Smooth muscle cell (in vitro differentiated cells): ENCODE measurements around the gene GORAB. TPM values are rescaled to one million over a fixed set of nuclear protein-coding genes. Genes with fewer than 3 reads are reported as not detected.

Source experiments
- DNase-seq: peaks from one replicate; lab custom pipeline; 2025; ENCODE audit not compliant: unreplicated experiment; lab: John Stamatoyannopoulos, UW
- H2AFZ ChIP-seq: fragments of 200-600 bp; sonication (generic); 2 replicates; pipeline ENCODE4 v1.6.0; 2016; ENCODE audit warnings: antibody characterized with exemption, low read depth, mild to moderate bottlenecking
- H3F3A ChIP-seq: fragments of 200-600 bp; sonication (generic); 2 replicates; pipeline ENCODE4 v1.6.0; 2017; ENCODE audit warnings: antibody characterized with exemption, low read depth
- H3K27ac ChIP-seq: fragments of 200-600 bp; sonication (generic); 2 replicates; pipeline ENCODE4 v1.5.1; 2016; ENCODE audit warnings: low read depth, mild to moderate bottlenecking
- H3K27me3 ChIP-seq: fragments of 200-600 bp; sonication (generic); 2 replicates; pipeline ENCODE4 v1.6.1; 2016; ENCODE audit warnings: low read depth, mild to moderate bottlenecking
- H3K36me3 ChIP-seq: fragments of 200-600 bp; sonication (generic); 2 replicates; pipeline ENCODE4 v1.5.1; 2016; ENCODE audit warnings: low read depth
- H3K4me1 ChIP-seq: fragments of 200-600 bp; sonication (generic); 2 replicates; pipeline ENCODE4 v1.5.1; 2016; ENCODE audit warnings: low read depth
- H3K4me2 ChIP-seq: fragments of 200-600 bp; sonication (generic); 2 replicates; pipeline ENCODE4 v1.6.0; 2016; ENCODE audit warnings: mild to moderate bottlenecking
- H3K4me3 ChIP-seq: fragments of 200-600 bp; sonication (generic); 2 replicates; pipeline ENCODE4 v1.5.1; 2016; ENCODE audit warnings: mild to moderate bottlenecking
- H3K79me2 ChIP-seq: fragments of 200-600 bp; sonication (generic); 2 replicates; pipeline ENCODE4 v1.6.0; 2016; ENCODE audit warnings: low read depth, mild to moderate bottlenecking
- H3K9ac ChIP-seq: fragments of 200-600 bp; sonication (generic); 2 replicates; pipeline ENCODE4 v1.6.0; 2016; ENCODE audit warnings: low read depth
- H3K9me3 ChIP-seq: fragments of 200-600 bp; sonication (generic); replicated peaks from 2 replicates; pipeline ENCODE4 v1.5.1; 2016; ENCODE audit warnings: low read depth
- H4K20me1 ChIP-seq: fragments of 200-600 bp; sonication (generic); 2 replicates; pipeline ENCODE4 v1.6.0; 2016; ENCODE audit warnings: low read depth
- WGBS: methylation state at CpG from one replicate; pipeline ENCODE4 v1.1.7; 2016; ENCODE audit warnings: low lambda C conversion rate; 5-methylcytosine and 5-hydroxymethylcytosine counted together
- polyA plus RNA-seq: library from polyadenylated mRNA; unstranded; fragments of >200 nt; fragmentation: Nextera tagmentation; extraction: Ambion mirVana; gene quantifications from 2 replicates; pipeline ENCODE4 v1.2.1, GENCODE V29; 2016
- total RNA-seq: library from RNA; depleted of rRNA; stranded (reverse); fragments of >200 nt; gene quantifications from 2 replicates; pipeline ENCODE4 v1.2.3, GENCODE V29; 2014
- TF ChIP-seq, protein P1 (sequence below): fragments of 200-600 bp; sonication (generic); IDR thresholded peaks from 2 replicates; pipeline ENCODE4 v1.5.1; 2017; ENCODE audit warnings: borderline replicate concordance, mild to moderate bottlenecking, antibody characterized with exemption; ENCODE audit not compliant: insufficient read depth, poor library complexity, severe bottlenecking

Gene GORAB
- total and polyA plus RNA-seq, 2 experiments from 2014 or later, result 5.7 to 17.6 TPM

DNA sequence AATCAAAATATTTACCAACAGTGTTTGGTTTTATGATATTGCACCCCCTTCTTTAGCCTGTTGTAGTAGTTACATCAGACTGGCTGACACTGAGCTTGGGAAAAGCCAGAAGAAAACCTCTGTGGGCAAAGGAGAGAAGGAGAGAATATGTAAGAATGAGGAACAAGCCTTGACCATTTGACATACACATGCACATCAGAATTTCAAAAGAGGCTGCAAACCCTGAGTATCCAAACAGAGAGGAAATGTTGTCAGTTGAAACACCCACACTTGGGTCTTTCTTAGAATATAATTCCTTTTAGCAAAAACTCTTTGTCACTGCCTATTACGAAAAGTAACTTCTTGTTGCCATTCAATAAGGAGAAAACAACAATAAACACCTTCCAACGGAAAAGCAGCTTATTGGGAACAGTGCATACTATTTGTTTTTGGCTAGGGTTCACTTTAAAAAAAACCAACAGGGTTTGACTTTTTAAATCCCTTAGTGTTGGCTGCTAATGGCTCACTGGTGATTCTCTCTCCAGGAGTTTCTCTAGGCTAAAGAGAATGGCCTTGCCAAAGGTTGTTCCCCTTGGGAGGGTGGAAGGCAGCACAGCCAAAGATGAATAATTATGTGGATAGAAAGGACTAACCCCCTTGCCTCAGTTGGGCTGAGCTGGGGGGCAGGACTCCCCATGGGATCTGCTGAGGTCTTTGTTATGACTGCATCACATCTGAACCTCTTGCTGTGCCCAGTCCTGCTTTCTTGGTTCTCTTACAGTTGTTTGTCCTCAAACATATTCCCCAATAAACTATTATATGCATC is 48.9 kb downstream of the GORAB start:
- H3K27me3 ChIP-seq, result no peaks in the 10 kb centered on the region
- H3K27ac ChIP-seq, result no peak overlapping the region
- H3K4me2 ChIP-seq, result no peak overlapping the region
- no peaks in the 10 kb centered on the region for H3K36me3 ChIP-seq
- H3K9ac ChIP-seq, result no peak overlapping the region
- no peaks in the 10 kb centered on the region for H3F3A ChIP-seq
- H4K20me1 ChIP-seq, result no peaks in the 10 kb centered on the region
- TF ChIP-seq, protein P1, sequence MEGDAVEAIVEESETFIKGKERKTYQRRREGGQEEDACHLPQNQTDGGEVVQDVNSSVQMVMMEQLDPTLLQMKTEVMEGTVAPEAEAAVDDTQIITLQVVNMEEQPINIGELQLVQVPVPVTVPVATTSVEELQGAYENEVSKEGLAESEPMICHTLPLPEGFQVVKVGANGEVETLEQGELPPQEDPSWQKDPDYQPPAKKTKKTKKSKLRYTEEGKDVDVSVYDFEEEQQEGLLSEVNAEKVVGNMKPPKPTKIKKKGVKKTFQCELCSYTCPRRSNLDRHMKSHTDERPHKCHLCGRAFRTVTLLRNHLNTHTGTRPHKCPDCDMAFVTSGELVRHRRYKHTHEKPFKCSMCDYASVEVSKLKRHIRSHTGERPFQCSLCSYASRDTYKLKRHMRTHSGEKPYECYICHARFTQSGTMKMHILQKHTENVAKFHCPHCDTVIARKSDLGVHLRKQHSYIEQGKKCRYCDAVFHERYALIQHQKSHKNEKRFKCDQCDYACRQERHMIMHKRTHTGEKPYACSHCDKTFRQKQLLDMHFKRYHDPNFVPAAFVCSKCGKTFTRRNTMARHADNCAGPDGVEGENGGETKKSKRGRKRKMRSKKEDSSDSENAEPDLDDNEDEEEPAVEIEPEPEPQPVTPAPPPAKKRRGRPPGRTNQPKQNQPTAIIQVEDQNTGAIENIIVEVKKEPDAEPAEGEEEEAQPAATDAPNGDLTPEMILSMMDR, result no peak
- H3K4me1 ChIP-seq, result peaks cover 3% of the 10 kb centered on the region
- WGBS, result 81% methylated on average over 2 of the region's 2 CpGs
- no peak overlapping the region for H3K4me3 ChIP-seq
- H3K9me3 ChIP-seq, result no peaks in the 10 kb centered on the region
- H2AFZ ChIP-seq, result no peak overlapping the region
- no peaks in the 10 kb centered on the region for H3K79me2 ChIP-seq
- DNase-seq, result no peak

DNA sequence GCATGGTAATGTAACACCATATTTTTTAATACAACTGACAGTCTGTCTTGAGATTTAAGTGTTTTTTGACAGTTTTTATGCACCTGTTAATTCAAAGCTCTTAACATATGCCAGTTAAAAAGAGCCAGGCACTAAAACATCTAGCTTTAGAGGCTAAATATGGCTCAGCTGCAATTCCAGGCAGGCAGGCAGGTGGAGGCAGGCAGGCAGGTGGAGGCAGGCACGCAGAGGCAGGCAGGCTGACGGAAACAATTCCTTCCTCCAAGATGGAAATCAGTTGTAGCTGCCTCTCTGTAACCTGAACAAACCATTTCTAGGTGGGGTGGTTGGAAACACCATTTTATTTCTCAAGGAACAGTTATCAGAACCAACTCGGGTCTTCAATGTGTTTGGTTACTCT is 51.2 kb downstream of the GORAB start:
- H3K4me3 ChIP-seq, result no peak overlapping the region
- H3K9me3 ChIP-seq, result no peaks in the 10 kb centered on the region
- no peaks in the 10 kb centered on the region for H3K27me3 ChIP-seq
- H2AFZ ChIP-seq, result no peak overlapping the region
- H4K20me1 ChIP-seq, result no peaks in the 10 kb centered on the region
- peaks cover 3% of the 10 kb centered on the region for H3F3A ChIP-seq
- peaks cover 19% of the 10 kb centered on the region for H3K4me1 ChIP-seq
- H3K4me2 ChIP-seq, result no peak overlapping the region
- 71% methylated on average over 3 of the region's 3 CpGs for WGBS
- H3K36me3 ChIP-seq, result no peaks in the 10 kb centered on the region
- no peak for DNase-seq
- H3K79me2 ChIP-seq, result no peaks in the 10 kb centered on the region
- no peak overlapping the region for H3K27ac ChIP-seq
- TF ChIP-seq, protein P1, result no peak
- H3K9ac ChIP-seq, result no peak overlapping the region

GRCh38 chr1:170586321-170587252 is 54.6 kb downstream of the GORAB start:
- Histone ChIP-seq H3K79me2 (no peaks in the 10 kb centered on the region), H3K27ac (no peak overlapping the region), H3K9ac (no peak overlapping the region), H3K4me3 (peak overlapping the region; percentile 28), H3F3A (peaks cover 3% of the 10 kb centered on the region), H4K20me1 (no peaks in the 10 kb centered on the region), H3K9me3 (no peaks in the 10 kb centered on the region), H3K4me1 (peaks cover 19% of the 10 kb centered on the region), H3K36me3 (no peaks in the 10 kb centered on the region), H3K27me3 (no peaks in the 10 kb centered on the region), H3K4me2 (peak overlapping the region; percentile 72), H2AFZ (peak overlapping the region; percentile 71)
- TF ChIP-seq, protein P1, result no peak
- DNase-seq, result no peak
- 35% methylated on average over 11 of the region's 11 CpGs for WGBS
